ENCODE measurements around the gene NUSAP1. TPM values are rescaled to one million over a fixed set of nuclear protein-coding genes. Genes with fewer than 3 reads are reported as not detected.
"Not testable (repeated sequence)": the region's sequence is repeated elsewhere in the genome, so short reads cannot be mapped to it uniquely, and the experiment has no call there.

Gene NUSAP1
- total RNA-seq, result 7.8 and 53.3 TPM in 2 replicates

- DNase-seq (ENCODE audit: low read depth), result peak; percentile 99
Measured at GRCh38 chr15:41332194-41333025, at the start of gene NUSAP1, which contains the start of gene OIP5. Gene NUSAP1, plus strand, starts transcription at chr15:41332881. Its CDS starts 77 bp downstream, at chr15:41332958. Gene OIP5, minus strand, starts transcription at chr15:41332591. Its CDS starts 30 bp downstream, at chr15:41332561.

GRCh38 chr15:41282980-41283652 lies 49.6 kb upstream of the NUSAP1 start:
- DNase-seq (ENCODE audit: low read depth), result not testable (repeated sequence)

- DNase-seq (ENCODE audit: low read depth), result peak; percentile 97
Measured at GRCh38 chr15:41283653-41284426, 48.8 kb upstream of the NUSAP1 start.

GRCh38 chr15:41284427-41285177 lies 48.1 kb upstream of the NUSAP1 start:
- DNase-seq (ENCODE audit: low read depth), result peak; percentile 11

- no peak for DNase-seq (ENCODE audit: low read depth)
Measured at GRCh38 chr15:41285285-41285684, 47.4 kb upstream of the NUSAP1 start.

- DNase-seq (ENCODE audit: low read depth), result peak; percentile 62
Measured at GRCh38 chr15:41286665-41287333, 45.9 kb upstream of the NUSAP1 start.

- no peak for DNase-seq (ENCODE audit: low read depth)
Measured at GRCh38 chr15:41288464-41288863, 44.2 kb upstream of the NUSAP1 start.

GRCh38 chr15:41289953-41290352 lies 42.7 kb upstream of the NUSAP1 start:
- DNase-seq (ENCODE audit: low read depth), result no peak

- no peak for DNase-seq (ENCODE audit: low read depth)
Measured at GRCh38 chr15:41291065-41291631, 41.5 kb upstream of the NUSAP1 start.

- DNase-seq (ENCODE audit: low read depth), result no peak
Measured at GRCh38 chr15:41292521-41292920, 40.2 kb upstream of the NUSAP1 start.

GRCh38 chr15:41301139-41301538 lies 31.5 kb upstream of the NUSAP1 start:
- DNase-seq (ENCODE audit: low read depth), result not testable (repeated sequence)

- DNase-seq (ENCODE audit: low read depth), result no peak
Measured at GRCh38 chr15:41301587-41301986, 31.1 kb upstream of the NUSAP1 start.

GRCh38 chr15:41304149-41304770 lies 28.4 kb upstream of the NUSAP1 start:
- DNase-seq (ENCODE audit: low read depth), result no peak

GRCh38 chr15:41307679-41308078 lies 25.0 kb upstream of the NUSAP1 start:
- DNase-seq (ENCODE audit: low read depth), result no peak

GRCh38 chr15:41309226-41309905 lies 23.3 kb upstream of the NUSAP1 start:
- no peak for DNase-seq (ENCODE audit: low read depth)

GRCh38 chr15:41320805-41321330 lies 11.8 kb upstream of the NUSAP1 start:
- not testable (repeated sequence) for DNase-seq (ENCODE audit: low read depth)

- no peak for DNase-seq (ENCODE audit: low read depth)
Measured at GRCh38 chr15:41323611-41324010, 9.1 kb upstream of the NUSAP1 start.

- DNase-seq (ENCODE audit: low read depth), result no peak
Measured at GRCh38 chr15:41331281-41331680, 1.4 kb upstream of the NUSAP1 start.

GRCh38 chr15:41331833-41332193 lies 868 bp upstream of the NUSAP1 start:
- DNase-seq (ENCODE audit: low read depth), result peak; percentile 49
